GM12878 (cell line): Measurements from ENCODE around the gene ALDH6A1.

Experiments used
- BACH1 ChIP-seq: fragments of 450-650 bp; IDR thresholded peaks from 2 replicates; pipeline ENCODE4 v1.6.1; 2017; ENCODE audit warnings: mild to moderate bottlenecking, borderline replicate concordance
- NFYB ChIP-seq: IDR thresholded peaks from 2 replicates; pipeline ENCODE4 v1.6.1; 2011; ENCODE audit warnings: low read depth, mild to moderate bottlenecking, low read length, improper control_type of control experiment, moderate library complexity; ENCODE audit not compliant: insufficient read depth
- POLR2A ChIP-seq: IDR thresholded peaks from 2 replicates; pipeline ENCODE4 v1.6.1; 2011; ENCODE audit warnings: low read depth, mild to moderate bottlenecking, low read length
- RFX5 ChIP-seq: IDR thresholded peaks from 2 replicates; pipeline ENCODE4 v1.6.1; 2011; ENCODE audit warnings: low read depth, low read length, improper control_type of control experiment
- ZBTB33 ChIP-seq: fragments of 450-650 bp; IDR thresholded peaks from 2 replicates; pipeline ENCODE4 v1.6.1; 2017; ENCODE audit warnings: mild to moderate bottlenecking

- TF ChIP-seq ZBTB33 (no peak), BACH1 (no peak), RFX5 (no peak), POLR2A (no peak), NFYB (no peak)
These were observed 64.7 kb downstream of the ALDH6A1 start for GRCh38 chr14:74019408-74020137.
